PC-9 (cell line): ENCODE results near the gene COL4A2.

Experiments used
- CTCF ChIP-seq: fragments of 200-600 bp; sonication (generic); conservative IDR thresholded peaks from 2 replicates; pipeline ENCODE4 v1.6.1; 2017; ENCODE audit warnings: mixed run types, antibody characterized with exemption, mild to moderate bottlenecking, moderate library complexity
- EZH2 ChIP-seq: fragments of 200-600 bp; sonication (generic); IDR thresholded peaks from 2 replicates; pipeline ENCODE4 v1.8.0; 2017; ENCODE audit warnings: antibody characterized with exemption, low read depth

DNA sequence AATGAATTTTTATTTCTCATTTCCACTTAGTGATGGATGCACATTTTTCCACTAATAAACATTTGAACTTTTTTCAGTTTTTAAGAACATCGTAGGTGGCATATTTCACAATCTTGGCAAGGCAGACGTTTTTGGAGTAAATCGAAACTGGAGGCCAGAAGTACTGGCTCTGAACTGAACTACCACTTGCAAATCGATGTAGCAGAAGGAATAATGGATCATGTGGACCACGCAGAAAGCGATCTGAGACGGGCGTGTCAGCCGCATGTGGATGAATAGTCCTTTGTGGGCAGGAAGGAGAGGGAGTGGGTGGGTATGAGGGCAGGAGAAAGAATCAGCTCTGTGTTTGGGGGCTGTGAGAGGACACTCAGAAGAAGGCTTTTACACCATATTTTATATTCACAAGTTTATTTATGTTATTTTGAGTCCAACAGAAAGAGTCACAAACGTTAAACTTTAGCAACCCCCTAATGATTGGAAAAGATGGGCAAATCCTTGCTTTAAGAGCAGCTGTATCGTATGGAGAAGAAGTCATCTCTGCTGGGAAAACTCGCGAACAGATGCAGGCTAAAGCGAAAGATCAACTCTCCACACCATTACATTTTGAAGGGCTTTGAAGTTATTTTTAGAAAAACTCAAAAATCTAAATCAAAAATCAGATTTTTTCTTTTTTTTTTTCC is 90.5 kb downstream of the COL4A2 start:
- TF ChIP-seq CTCF, result no peak
- TF ChIP-seq EZH2, result no peak
